Neural crest cell (in vitro differentiated cells): Measurements from ENCODE around the gene GPR26. TPM values are rescaled to one million over a fixed set of nuclear protein-coding genes. Genes with fewer than 3 reads are reported as not detected.
A peak's percentile ranks its signal among the peaks of the same experiment; 100 is the strongest.

Source experiments
- DNase-seq: peaks from one replicate; pipeline ENCODE4 v3.0.0; 2021; ENCODE audit warnings: low read depth, mixed read lengths, low spot score
- H3K27ac Mint-ChIP-seq: one replicate; pipeline ENCODE4 v1.8.0; 2021; ENCODE audit warnings: mild to moderate bottlenecking, mixed read lengths; ENCODE audit not compliant: unreplicated experiment
- H3K27me3 Mint-ChIP-seq: 2 replicates; pipeline ENCODE4 v1.8.0; 2021; ENCODE audit warnings: low read depth, mild to moderate bottlenecking, mixed read lengths
- H3K36me3 Mint-ChIP-seq: 2 replicates; pipeline ENCODE4 v1.8.0; 2021; ENCODE audit warnings: low read depth, mild to moderate bottlenecking, mixed read lengths
- H3K4me1 Mint-ChIP-seq: 2 replicates; pipeline ENCODE4 v1.8.0; 2021; ENCODE audit warnings: mixed read lengths
- H3K4me3 Mint-ChIP-seq: one replicate; pipeline ENCODE4 v1.8.0; 2021; ENCODE audit warnings: mild to moderate bottlenecking, mixed read lengths
- H3K9me3 Mint-ChIP-seq: 2 replicates; pipeline ENCODE4 v1.8.0; 2021; ENCODE audit warnings: mixed read lengths
- total RNA-seq: library from RNA; stranded (reverse); gene quantifications from 2 replicates; pipeline ENCODE4 v1.2.1, GENCODE V29; 2021
- TF ChIP-seq, protein P1 (sequence below): fragments of 200-600 bp; sonication (generic); conservative IDR thresholded peaks from 2 replicates; pipeline ENCODE4 v1.5.0; 2021; ENCODE audit warnings: antibody characterized with exemption, mild to moderate bottlenecking

GPR26 gene
- total RNA-seq, 1 donor from 2014 or later = not detected

GRCh38 chr10:123665491-123666286, 466 bp upstream of the GPR26 start:
- Mint-ChIP-seq H3K9me3 (no peaks in the 10 kb centered on the region), H3K27me3 (peaks cover 96% of the 10 kb centered on the region)

DNA sequence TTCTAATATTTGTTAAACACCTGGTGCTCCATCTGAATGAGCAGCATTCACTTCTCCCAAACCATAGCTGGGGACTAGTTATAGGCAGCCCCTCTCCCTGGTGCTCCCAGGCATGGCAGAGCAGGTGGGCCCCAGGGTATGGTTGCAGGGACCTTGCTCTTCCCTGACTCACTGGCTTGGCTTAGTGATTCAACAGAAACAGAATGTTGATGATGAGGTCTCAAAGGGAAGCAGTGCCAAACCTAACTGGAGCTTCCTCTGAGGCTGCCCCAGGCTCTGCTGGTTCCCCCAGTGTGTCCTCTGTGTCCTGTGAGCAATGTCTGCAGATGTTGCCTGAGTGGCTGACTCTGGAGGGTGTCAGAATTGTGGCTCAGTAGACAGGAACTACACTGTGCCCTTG, 3.7 kb downstream of the GPR26 start:
- Mint-ChIP-seq H3K9me3 (no peaks in the 10 kb centered on the region), H3K27ac (no peak overlapping the region), H3K36me3 (no peaks in the 10 kb centered on the region), H3K4me1 (no peaks in the 10 kb centered on the region), H3K27me3 (peaks cover 84% of the 10 kb centered on the region), H3K4me3 (no peak overlapping the region)
- no peak for DNase-seq
- TF ChIP-seq, protein P1, sequence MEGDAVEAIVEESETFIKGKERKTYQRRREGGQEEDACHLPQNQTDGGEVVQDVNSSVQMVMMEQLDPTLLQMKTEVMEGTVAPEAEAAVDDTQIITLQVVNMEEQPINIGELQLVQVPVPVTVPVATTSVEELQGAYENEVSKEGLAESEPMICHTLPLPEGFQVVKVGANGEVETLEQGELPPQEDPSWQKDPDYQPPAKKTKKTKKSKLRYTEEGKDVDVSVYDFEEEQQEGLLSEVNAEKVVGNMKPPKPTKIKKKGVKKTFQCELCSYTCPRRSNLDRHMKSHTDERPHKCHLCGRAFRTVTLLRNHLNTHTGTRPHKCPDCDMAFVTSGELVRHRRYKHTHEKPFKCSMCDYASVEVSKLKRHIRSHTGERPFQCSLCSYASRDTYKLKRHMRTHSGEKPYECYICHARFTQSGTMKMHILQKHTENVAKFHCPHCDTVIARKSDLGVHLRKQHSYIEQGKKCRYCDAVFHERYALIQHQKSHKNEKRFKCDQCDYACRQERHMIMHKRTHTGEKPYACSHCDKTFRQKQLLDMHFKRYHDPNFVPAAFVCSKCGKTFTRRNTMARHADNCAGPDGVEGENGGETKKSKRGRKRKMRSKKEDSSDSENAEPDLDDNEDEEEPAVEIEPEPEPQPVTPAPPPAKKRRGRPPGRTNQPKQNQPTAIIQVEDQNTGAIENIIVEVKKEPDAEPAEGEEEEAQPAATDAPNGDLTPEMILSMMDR = no peak

More at GRCh38 chr10:123665491-123666286, 466 bp upstream of the GPR26 start:
- no peak for DNase-seq
- Mint-ChIP-seq H3K4me1 (no peaks in the 10 kb centered on the region), H3K4me3 (peak overlapping the region; percentile 34), H3K27ac (no peak overlapping the region), H3K36me3 (no peaks in the 10 kb centered on the region)
- TF ChIP-seq, protein P1 = no peak

GRCh38 chr10:123673198-123673597, 7.0 kb downstream of the GPR26 start:
- DNase-seq = no peak

GRCh38 chr10:123674741-123675140, 8.6 kb downstream of the GPR26 start:
- no peaks in the 10 kb centered on the region for H3K4me1 Mint-ChIP-seq
- peaks cover 79% of the 10 kb centered on the region for H3K27me3 Mint-ChIP-seq
- TF ChIP-seq, protein P1 = no peak
- no peak for DNase-seq
- H3K27ac Mint-ChIP-seq = no peak overlapping the region
- H3K4me3 Mint-ChIP-seq = no peak overlapping the region
- H3K9me3 Mint-ChIP-seq = no peaks in the 10 kb centered on the region
- no peaks in the 10 kb centered on the region for H3K36me3 Mint-ChIP-seq

More at GRCh38 chr10:123673198-123673597, 7.0 kb downstream of the GPR26 start:
- Mint-ChIP-seq H3K9me3 (no peaks in the 10 kb centered on the region), H3K27me3 (peaks cover 79% of the 10 kb centered on the region), H3K36me3 (no peaks in the 10 kb centered on the region), H3K4me3 (no peak overlapping the region), H3K4me1 (no peaks in the 10 kb centered on the region), H3K27ac (no peak overlapping the region)
- TF ChIP-seq, protein P1 = no peak

GRCh38 chr10:123675811-123676210, 9.7 kb downstream of the GPR26 start:
- H3K36me3 Mint-ChIP-seq = no peaks in the 10 kb centered on the region
- H3K27ac Mint-ChIP-seq = no peak overlapping the region
- H3K9me3 Mint-ChIP-seq = no peaks in the 10 kb centered on the region
- TF ChIP-seq, protein P1 = no peak
- no peak for DNase-seq
- H3K4me1 Mint-ChIP-seq = no peaks in the 10 kb centered on the region
- H3K27me3 Mint-ChIP-seq = peaks cover 69% of the 10 kb centered on the region
- H3K4me3 Mint-ChIP-seq = no peak overlapping the region
